ENCODE measurements around the gene MTA2.

MTA2 gene

GRCh38 chr11:62610814-62611704 lies 9.4 kb upstream of the MTA2 start:
- no peaks in the 10 kb centered on the region for H3K4me1 ChIP-seq (ENCODE audit: control insufficient read depth, low read depth, low read length)

GRCh38 chr11:62610403-62610802 lies 8.7 kb upstream of the MTA2 start:
- no peak overlapping the region for H3K9ac ChIP-seq (ENCODE audit: low read length)
- H3K36me3 ChIP-seq (ENCODE audit: control insufficient read depth, low read depth, low read length): peaks cover 3% of the 10 kb centered on the region

More at GRCh38 chr11:62610814-62611704, 9.4 kb upstream of the MTA2 start:
- peak overlapping the region; percentile 71 for H3K4me3 ChIP-seq (ENCODE audit: low read length)
- no peak overlapping the region for H3K9ac ChIP-seq (ENCODE audit: low read length)
- peaks cover 3% of the 10 kb centered on the region for H3K36me3 ChIP-seq (ENCODE audit: control insufficient read depth, low read depth, low read length)
- H3K9me3 ChIP-seq (ENCODE audit: control insufficient read depth, low read depth, low read length): no peaks in the 10 kb centered on the region
- H3K27ac ChIP-seq (ENCODE audit: low read length): no peak overlapping the region
- peaks cover 11% of the 10 kb centered on the region for H3K27me3 ChIP-seq (ENCODE audit: control insufficient read depth, insufficient read depth, low read length)

GRCh38 chr11:62608776-62609175 lies 7.1 kb upstream of the MTA2 start:
- no peak overlapping the region for H3K4me3 ChIP-seq (ENCODE audit: low read length)
- no peaks in the 10 kb centered on the region for H3K9me3 ChIP-seq (ENCODE audit: control insufficient read depth, low read depth, low read length)
- H3K9ac ChIP-seq (ENCODE audit: low read length): no peak overlapping the region
- H3K27ac ChIP-seq (ENCODE audit: low read length): no peak overlapping the region
- H3K36me3 ChIP-seq (ENCODE audit: control insufficient read depth, low read depth, low read length): no peaks in the 10 kb centered on the region
- H3K4me1 ChIP-seq (ENCODE audit: control insufficient read depth, low read depth, low read length): peaks cover 8% of the 10 kb centered on the region
- H3K27me3 ChIP-seq (ENCODE audit: control insufficient read depth, insufficient read depth, low read length): peaks cover 15% of the 10 kb centered on the region

More at GRCh38 chr11:62610403-62610802, 8.7 kb upstream of the MTA2 start:
- Histone ChIP-seq H3K27me3 (ENCODE audit: control insufficient read depth, insufficient read depth, low read length) (peaks cover 11% of the 10 kb centered on the region), H3K9me3 (ENCODE audit: control insufficient read depth, low read depth, low read length) (no peaks in the 10 kb centered on the region), H3K4me1 (ENCODE audit: control insufficient read depth, low read depth, low read length) (no peaks in the 10 kb centered on the region), H3K4me3 (ENCODE audit: low read length) (no peak overlapping the region), H3K27ac (ENCODE audit: low read length) (no peak overlapping the region)

- peaks cover 26% of the 10 kb centered on the region for H3K27me3 ChIP-seq (ENCODE audit: control insufficient read depth, insufficient read depth, low read length)
- no peak overlapping the region for H3K27ac ChIP-seq (ENCODE audit: low read length)
- no peaks in the 10 kb centered on the region for H3K36me3 ChIP-seq (ENCODE audit: control insufficient read depth, low read depth, low read length)
- no peaks in the 10 kb centered on the region for H3K9me3 ChIP-seq (ENCODE audit: control insufficient read depth, low read depth, low read length)
- peaks cover 11% of the 10 kb centered on the region for H3K4me1 ChIP-seq (ENCODE audit: control insufficient read depth, low read depth, low read length)
- no peak overlapping the region for H3K9ac ChIP-seq (ENCODE audit: low read length)
- H3K4me3 ChIP-seq (ENCODE audit: low read length): no peak overlapping the region
Measured at GRCh38 chr11:62607714-62608113, 6.0 kb upstream of the MTA2 start.

- H3K4me1 ChIP-seq (ENCODE audit: control insufficient read depth, low read depth, low read length): peaks cover 11% of the 10 kb centered on the region
- H3K9me3 ChIP-seq (ENCODE audit: control insufficient read depth, low read depth, low read length): no peaks in the 10 kb centered on the region
- no peak overlapping the region for H3K9ac ChIP-seq (ENCODE audit: low read length)
- H3K4me3 ChIP-seq (ENCODE audit: low read length): no peak overlapping the region
- H3K36me3 ChIP-seq (ENCODE audit: control insufficient read depth, low read depth, low read length): no peaks in the 10 kb centered on the region
- no peak overlapping the region for H3K27ac ChIP-seq (ENCODE audit: low read length)
- H3K27me3 ChIP-seq (ENCODE audit: control insufficient read depth, insufficient read depth, low read length): peaks cover 16% of the 10 kb centered on the region
Measured at GRCh38 chr11:62605902-62606301, 4.2 kb upstream of the MTA2 start.

GRCh38 chr11:62605467-62605866 lies 3.8 kb upstream of the MTA2 start:
- Histone ChIP-seq H3K36me3 (ENCODE audit: control insufficient read depth, low read depth, low read length) (no peaks in the 10 kb centered on the region), H3K27ac (ENCODE audit: low read length) (no peak overlapping the region), H3K9ac (ENCODE audit: low read length) (no peak overlapping the region), H3K4me1 (ENCODE audit: control insufficient read depth, low read depth, low read length) (peaks cover 12% of the 10 kb centered on the region), H3K4me3 (ENCODE audit: low read length) (no peak overlapping the region), H3K9me3 (ENCODE audit: control insufficient read depth, low read depth, low read length) (no peaks in the 10 kb centered on the region), H3K27me3 (ENCODE audit: control insufficient read depth, insufficient read depth, low read length) (peaks cover 16% of the 10 kb centered on the region)

GRCh38 chr11:62604460-62605120 lies 2.9 kb upstream of the MTA2 start:
- Histone ChIP-seq H3K9me3 (ENCODE audit: control insufficient read depth, low read depth, low read length) (no peaks in the 10 kb centered on the region), H3K4me3 (ENCODE audit: low read length) (no peak overlapping the region), H3K27ac (ENCODE audit: low read length) (no peak overlapping the region), H3K4me1 (ENCODE audit: control insufficient read depth, low read depth, low read length) (peaks cover 20% of the 10 kb centered on the region), H3K36me3 (ENCODE audit: control insufficient read depth, low read depth, low read length) (peaks cover 4% of the 10 kb centered on the region), H3K9ac (ENCODE audit: low read length) (no peak overlapping the region), H3K27me3 (ENCODE audit: control insufficient read depth, insufficient read depth, low read length) (peaks cover 16% of the 10 kb centered on the region)

GRCh38 chr11:62603776-62604299 lies 2.2 kb upstream of the MTA2 start:
- no peak overlapping the region for H3K27ac ChIP-seq (ENCODE audit: low read length)
- peaks cover 25% of the 10 kb centered on the region for H3K4me1 ChIP-seq (ENCODE audit: control insufficient read depth, low read depth, low read length)
- no peak overlapping the region for H3K9ac ChIP-seq (ENCODE audit: low read length)
- no peaks in the 10 kb centered on the region for H3K9me3 ChIP-seq (ENCODE audit: control insufficient read depth, low read depth, low read length)
- peaks cover 16% of the 10 kb centered on the region for H3K27me3 ChIP-seq (ENCODE audit: control insufficient read depth, insufficient read depth, low read length)
- peak overlapping the region; percentile 92 for H3K4me3 ChIP-seq (ENCODE audit: low read length)
- H3K36me3 ChIP-seq (ENCODE audit: control insufficient read depth, low read depth, low read length): peaks cover 5% of the 10 kb centered on the region

GRCh38 chr11:62603072-62603408 lies 1.4 kb upstream of the MTA2 start:
- Histone ChIP-seq H3K27ac (ENCODE audit: low read length) (no peak overlapping the region), H3K27me3 (ENCODE audit: control insufficient read depth, insufficient read depth, low read length) (peaks cover 16% of the 10 kb centered on the region), H3K4me1 (ENCODE audit: control insufficient read depth, low read depth, low read length) (peaks cover 27% of the 10 kb centered on the region), H3K4me3 (ENCODE audit: low read length) (peak overlapping the region; percentile 92), H3K36me3 (ENCODE audit: control insufficient read depth, low read depth, low read length) (peaks cover 13% of the 10 kb centered on the region), H3K9me3 (ENCODE audit: control insufficient read depth, low read depth, low read length) (no peaks in the 10 kb centered on the region), H3K9ac (ENCODE audit: low read length) (peak overlapping the region; percentile 83)

GRCh38 chr11:62602141-62603071 lies 741 bp upstream of the MTA2 start:
- Histone ChIP-seq H3K27ac (ENCODE audit: low read length) (peak overlapping the region; percentile 59), H3K9me3 (ENCODE audit: control insufficient read depth, low read depth, low read length) (no peaks in the 10 kb centered on the region), H3K4me1 (ENCODE audit: control insufficient read depth, low read depth, low read length) (peaks cover 27% of the 10 kb centered on the region), H3K36me3 (ENCODE audit: control insufficient read depth, low read depth, low read length) (peaks cover 19% of the 10 kb centered on the region), H3K4me3 (ENCODE audit: low read length) (peak overlapping the region; percentile 92), H3K9ac (ENCODE audit: low read length) (peak overlapping the region; percentile 83), H3K27me3 (ENCODE audit: control insufficient read depth, insufficient read depth, low read length) (peaks cover 16% of the 10 kb centered on the region)

GRCh38 chr11:62601122-62601371 lies 618 bp downstream of the MTA2 start:
- no peaks in the 10 kb centered on the region for H3K9me3 ChIP-seq (ENCODE audit: control insufficient read depth, low read depth, low read length)
- H3K4me1 ChIP-seq (ENCODE audit: control insufficient read depth, low read depth, low read length): peaks cover 27% of the 10 kb centered on the region
- H3K27me3 ChIP-seq (ENCODE audit: control insufficient read depth, insufficient read depth, low read length): peaks cover 16% of the 10 kb centered on the region
- peak overlapping the region; percentile 48 for H3K27ac ChIP-seq (ENCODE audit: low read length)
- H3K9ac ChIP-seq (ENCODE audit: low read length): peak overlapping the region; percentile 89
- H3K36me3 ChIP-seq (ENCODE audit: control insufficient read depth, low read depth, low read length): peaks cover 33% of the 10 kb centered on the region
- H3K4me3 ChIP-seq (ENCODE audit: low read length): peak overlapping the region; percentile 92
